Measurements from ENCODE around the gene IGFBP3. TPM values are rescaled to one million over a fixed set of nuclear protein-coding genes. Genes with fewer than 3 reads are reported as not detected.

IGFBP3 gene
- total RNA-seq, 1 donor from 2014 or later: 1,283 TPM

DNA sequence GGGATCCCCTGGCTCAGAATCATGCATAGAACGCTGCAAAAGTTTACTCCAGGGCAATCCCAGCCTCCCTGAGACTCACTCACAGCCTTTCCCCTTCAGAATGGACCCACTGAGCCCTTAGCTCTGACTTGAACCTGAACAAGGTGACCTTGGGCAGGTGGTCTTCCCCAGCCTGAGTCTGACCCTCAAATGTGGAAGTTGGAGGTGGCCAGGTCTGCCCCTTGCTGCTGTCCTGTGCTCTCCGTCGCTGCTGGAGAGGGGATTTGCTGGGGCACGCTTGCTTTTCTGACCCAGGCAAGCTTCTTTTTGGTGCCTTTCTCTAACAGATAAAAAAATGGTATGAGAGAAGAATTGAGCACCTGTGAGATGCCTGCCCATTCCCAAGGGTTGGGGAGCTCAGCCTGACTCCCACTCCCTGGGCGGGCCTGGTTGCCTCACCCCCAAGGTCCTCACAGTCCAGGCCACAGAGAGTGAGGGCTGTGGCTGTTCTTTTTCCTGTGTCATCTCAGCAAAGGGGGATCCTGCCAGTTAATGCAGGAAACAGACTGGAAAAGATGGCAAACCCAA is 46.6 kb upstream of the IGFBP3 start:
- H3K4me1 Mint-ChIP-seq (ENCODE audit: low read depth, unreplicated experiment): peaks cover 15% of the 10 kb centered on the region
- H3K9me3 ChIP-seq (ENCODE audit: insufficient read depth, low read depth, low read length): no peaks in the 10 kb centered on the region

GRCh38 chr7:45962861-45963260 is 41.8 kb upstream of the IGFBP3 start:
- Histone ChIP-seq H3K9ac (ENCODE audit: low read length) (no peak overlapping the region), H3K36me3 (ENCODE audit: insufficient read depth, low read length) (no peaks in the 10 kb centered on the region), H3K79me2 (ENCODE audit: insufficient read depth, low read length) (no peaks in the 10 kb centered on the region), H4K20me1 (ENCODE audit: insufficient read depth, low read length) (no peaks in the 10 kb centered on the region), H3K27me3 (ENCODE audit: insufficient read depth, low read length) (no peaks in the 10 kb centered on the region), H2AFZ (ENCODE audit: low read depth, low read length) (no peak overlapping the region), H3K4me2 (ENCODE audit: low read length) (no peak overlapping the region), H3K27ac (ENCODE audit: low read depth, low read length) (no peak overlapping the region), H3K4me1 (ENCODE audit: insufficient read depth, low read length) (no peaks in the 10 kb centered on the region), H3K4me3 (ENCODE audit: insufficient read depth, low read depth, low read length) (no peak overlapping the region), H3K9me3 (ENCODE audit: insufficient read depth, low read depth, low read length) (no peaks in the 10 kb centered on the region)
- FAIRE-seq: no peak
- H3K27ac Mint-ChIP-seq (ENCODE audit: unreplicated experiment): no peak overlapping the region
- TF ChIP-seq EZH2 (IDR thresholded peaks at IDR 0.05; ENCODE audit: insufficient read depth, low read length) (no peak), CTCF (IDR thresholded peaks at IDR 0.05; ENCODE audit: insufficient read depth, low read depth, low read length) (no peak)
- no peaks in the 10 kb centered on the region for H3K36me3 Mint-ChIP-seq (ENCODE audit: low read depth, unreplicated experiment)
- no peaks in the 10 kb centered on the region for H3K27me3 Mint-ChIP-seq (ENCODE audit: low read depth, unreplicated experiment)
- no peak overlapping the region for H3K4me3 Mint-ChIP-seq (ENCODE audit: unreplicated experiment)
- peaks cover 3% of the 10 kb centered on the region for H3K4me1 Mint-ChIP-seq (ENCODE audit: low read depth, unreplicated experiment)
- DNase-seq (ENCODE audit: low read depth): no peak
- peaks cover 2% of the 10 kb centered on the region for H3K9me3 Mint-ChIP-seq (ENCODE audit: unreplicated experiment)

More for the DNA sequence above, 46.6 kb upstream of the IGFBP3 start:
- DNase-seq (ENCODE audit: low read depth): no peak
- no peaks in the 10 kb centered on the region for H3K4me1 ChIP-seq (ENCODE audit: insufficient read depth, low read length)
- TF ChIP-seq CTCF (IDR thresholded peaks at IDR 0.05; ENCODE audit: insufficient read depth, low read depth, low read length): no peak
- TF ChIP-seq EZH2 (IDR thresholded peaks at IDR 0.05; ENCODE audit: insufficient read depth, low read length): no peak
- no peaks in the 10 kb centered on the region for H3K36me3 ChIP-seq (ENCODE audit: insufficient read depth, low read length)
- H3K79me2 ChIP-seq (ENCODE audit: insufficient read depth, low read length): no peaks in the 10 kb centered on the region
- no peak overlapping the region for H2AFZ ChIP-seq (ENCODE audit: low read depth, low read length)
- H3K27me3 Mint-ChIP-seq (ENCODE audit: low read depth, unreplicated experiment): peaks cover 4% of the 10 kb centered on the region
- no peak overlapping the region for H3K9ac ChIP-seq (ENCODE audit: low read length)
- no peak for FAIRE-seq
- H4K20me1 ChIP-seq (ENCODE audit: insufficient read depth, low read length): no peaks in the 10 kb centered on the region
- no peak overlapping the region for H3K4me3 ChIP-seq (ENCODE audit: insufficient read depth, low read depth, low read length)
- peaks cover 9% of the 10 kb centered on the region for H3K36me3 Mint-ChIP-seq (ENCODE audit: low read depth, unreplicated experiment)
- H3K4me3 Mint-ChIP-seq (ENCODE audit: unreplicated experiment): no peak overlapping the region
- H3K4me2 ChIP-seq (ENCODE audit: low read length): no peak overlapping the region
- no peak overlapping the region for H3K27ac Mint-ChIP-seq (ENCODE audit: unreplicated experiment)
- no peaks in the 10 kb centered on the region for H3K27me3 ChIP-seq (ENCODE audit: insufficient read depth, low read length)
- H3K9me3 Mint-ChIP-seq (ENCODE audit: unreplicated experiment): peaks cover 3% of the 10 kb centered on the region
- H3K27ac ChIP-seq (ENCODE audit: low read depth, low read length): no peak overlapping the region

DNA sequence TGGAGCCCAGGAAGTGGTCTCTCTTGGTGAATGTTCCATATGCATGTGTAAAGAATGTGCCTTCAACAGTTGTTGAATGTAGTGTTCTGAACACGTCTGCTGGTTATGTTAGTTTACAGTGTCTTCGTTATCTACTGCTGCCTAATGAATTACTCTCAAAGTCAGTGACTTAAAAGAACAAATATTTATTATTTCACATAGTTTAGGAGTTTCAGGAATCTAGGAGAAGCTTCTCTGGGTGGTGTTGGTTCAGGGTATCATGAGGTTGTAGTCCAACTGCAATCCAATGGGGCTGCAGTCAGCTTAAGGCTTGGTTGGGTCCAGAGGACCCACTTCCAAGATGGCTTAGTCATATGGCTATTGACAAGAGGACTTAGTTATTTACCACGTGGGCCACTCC is 36.6 kb upstream of the IGFBP3 start:
- peaks cover 10% of the 10 kb centered on the region for H3K9me3 Mint-ChIP-seq (ENCODE audit: unreplicated experiment)

More for the DNA sequence above, 36.6 kb upstream of the IGFBP3 start:
- H3K27ac ChIP-seq (ENCODE audit: low read depth, low read length): no peak overlapping the region
- H2AFZ ChIP-seq (ENCODE audit: low read depth, low read length): no peak overlapping the region
- Mint-ChIP-seq H3K27me3 (ENCODE audit: low read depth, unreplicated experiment) (no peaks in the 10 kb centered on the region), H3K4me1 (ENCODE audit: low read depth, unreplicated experiment) (peaks cover 5% of the 10 kb centered on the region), H3K4me3 (ENCODE audit: unreplicated experiment) (no peak overlapping the region), H3K27ac (ENCODE audit: unreplicated experiment) (no peak overlapping the region), H3K36me3 (ENCODE audit: low read depth, unreplicated experiment) (no peaks in the 10 kb centered on the region)
- no peaks in the 10 kb centered on the region for H3K4me1 ChIP-seq (ENCODE audit: insufficient read depth, low read length)
- no peaks in the 10 kb centered on the region for H3K9me3 ChIP-seq (ENCODE audit: insufficient read depth, low read depth, low read length)
- no peak for TF ChIP-seq EZH2 (IDR thresholded peaks at IDR 0.05; ENCODE audit: insufficient read depth, low read length)
- TF ChIP-seq CTCF (IDR thresholded peaks at IDR 0.05; ENCODE audit: insufficient read depth, low read depth, low read length): no peak
- H3K4me2 ChIP-seq (ENCODE audit: low read length): no peak overlapping the region
- H3K79me2 ChIP-seq (ENCODE audit: insufficient read depth, low read length): no peaks in the 10 kb centered on the region
- H3K27me3 ChIP-seq (ENCODE audit: insufficient read depth, low read length): no peaks in the 10 kb centered on the region
- H3K36me3 ChIP-seq (ENCODE audit: insufficient read depth, low read length): no peaks in the 10 kb centered on the region
- FAIRE-seq (no peak), DNase-seq (ENCODE audit: low read depth) (no peak)
- no peaks in the 10 kb centered on the region for H4K20me1 ChIP-seq (ENCODE audit: insufficient read depth, low read length)
- H3K4me3 ChIP-seq (ENCODE audit: insufficient read depth, low read depth, low read length): no peak overlapping the region
- H3K9ac ChIP-seq (ENCODE audit: low read length): no peak overlapping the region
